GM20000 (cell line): ENCODE data around the gene DMRT3.

Experiments
- DNase-seq: peaks from one replicate; pipeline ENCODE4 v3.0.0; 2012; ENCODE audit warnings: low spot score
- TF ChIP-seq, protein P1 (sequence below): IDR thresholded peaks from 2 replicates; pipeline ENCODE4 v1.5.1; 2012; ENCODE audit warnings: mild to moderate bottlenecking, control low read depth; ENCODE audit errors: extremely low read depth, missing control alignments

DMRT3 gene

DNA sequence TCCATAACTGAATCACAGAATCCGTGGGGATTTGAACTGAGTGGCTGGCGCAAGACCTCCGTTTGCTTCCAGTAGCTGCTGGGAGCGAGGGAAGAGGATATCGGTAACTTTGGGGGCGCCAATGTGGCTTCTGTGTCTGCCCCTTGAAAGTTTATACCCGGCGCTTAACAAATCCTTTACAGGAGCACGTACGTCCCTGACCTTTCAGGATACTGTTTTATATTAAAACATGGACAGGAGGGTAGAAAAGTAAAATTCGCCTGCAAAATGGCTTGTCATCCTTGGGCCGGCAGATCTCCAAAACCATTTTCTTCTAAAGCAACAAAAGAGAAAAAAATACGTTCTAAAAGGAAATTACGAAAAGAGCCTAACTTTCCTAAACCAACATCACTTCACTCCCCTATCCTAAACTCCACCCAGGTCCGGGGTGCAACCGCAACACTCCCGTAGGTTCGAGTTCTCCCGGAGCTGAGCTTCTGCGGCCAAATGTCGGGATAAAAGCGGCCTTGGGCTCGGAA, 656 bp upstream of the DMRT3 start:
- DNase-seq = peak; percentile 41
- TF ChIP-seq, protein P1, sequence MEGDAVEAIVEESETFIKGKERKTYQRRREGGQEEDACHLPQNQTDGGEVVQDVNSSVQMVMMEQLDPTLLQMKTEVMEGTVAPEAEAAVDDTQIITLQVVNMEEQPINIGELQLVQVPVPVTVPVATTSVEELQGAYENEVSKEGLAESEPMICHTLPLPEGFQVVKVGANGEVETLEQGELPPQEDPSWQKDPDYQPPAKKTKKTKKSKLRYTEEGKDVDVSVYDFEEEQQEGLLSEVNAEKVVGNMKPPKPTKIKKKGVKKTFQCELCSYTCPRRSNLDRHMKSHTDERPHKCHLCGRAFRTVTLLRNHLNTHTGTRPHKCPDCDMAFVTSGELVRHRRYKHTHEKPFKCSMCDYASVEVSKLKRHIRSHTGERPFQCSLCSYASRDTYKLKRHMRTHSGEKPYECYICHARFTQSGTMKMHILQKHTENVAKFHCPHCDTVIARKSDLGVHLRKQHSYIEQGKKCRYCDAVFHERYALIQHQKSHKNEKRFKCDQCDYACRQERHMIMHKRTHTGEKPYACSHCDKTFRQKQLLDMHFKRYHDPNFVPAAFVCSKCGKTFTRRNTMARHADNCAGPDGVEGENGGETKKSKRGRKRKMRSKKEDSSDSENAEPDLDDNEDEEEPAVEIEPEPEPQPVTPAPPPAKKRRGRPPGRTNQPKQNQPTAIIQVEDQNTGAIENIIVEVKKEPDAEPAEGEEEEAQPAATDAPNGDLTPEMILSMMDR = no peak

DNA sequence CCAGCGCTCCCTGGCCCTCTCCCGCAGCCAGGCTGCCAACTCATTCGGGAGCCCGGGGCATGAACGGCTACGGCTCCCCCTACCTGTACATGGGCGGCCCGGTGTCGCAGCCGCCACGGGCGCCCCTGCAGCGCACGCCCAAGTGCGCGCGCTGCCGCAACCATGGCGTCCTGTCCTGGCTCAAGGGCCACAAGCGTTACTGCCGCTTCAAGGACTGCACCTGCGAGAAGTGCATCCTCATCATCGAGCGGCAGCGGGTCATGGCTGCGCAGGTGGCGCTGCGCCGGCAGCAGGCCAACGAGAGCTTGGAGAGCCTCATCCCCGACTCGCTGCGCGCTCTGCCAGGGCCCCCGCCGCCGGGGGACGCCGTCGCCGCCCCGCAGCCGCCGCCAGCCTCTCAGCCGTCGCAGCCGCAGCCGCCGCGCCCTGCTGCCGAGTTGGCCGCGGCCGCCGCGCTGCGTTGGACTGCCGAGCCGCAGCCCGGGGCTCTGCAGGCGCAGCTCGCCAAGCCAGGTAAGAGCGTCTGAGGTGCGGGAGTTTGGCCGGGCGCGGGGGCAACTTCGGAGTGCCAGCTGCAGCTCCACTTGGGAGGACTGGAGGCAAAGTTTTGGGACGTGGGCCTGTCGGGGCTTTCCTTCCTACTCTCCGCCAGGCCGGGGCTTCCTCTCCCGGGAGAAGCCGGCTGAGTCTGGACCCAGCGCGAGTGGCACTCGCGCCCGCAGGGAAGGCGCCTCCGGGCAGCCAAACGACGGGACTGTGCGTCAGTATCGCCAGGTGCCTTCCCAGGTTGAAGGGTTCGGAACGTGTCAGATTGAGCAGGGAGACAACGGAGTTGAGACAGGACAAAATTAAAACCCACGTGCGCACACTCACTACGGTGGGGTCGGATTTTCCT, 735 bp downstream of the DMRT3 start:
- no peak for DNase-seq
- TF ChIP-seq, protein P1 = no peak

DNA sequence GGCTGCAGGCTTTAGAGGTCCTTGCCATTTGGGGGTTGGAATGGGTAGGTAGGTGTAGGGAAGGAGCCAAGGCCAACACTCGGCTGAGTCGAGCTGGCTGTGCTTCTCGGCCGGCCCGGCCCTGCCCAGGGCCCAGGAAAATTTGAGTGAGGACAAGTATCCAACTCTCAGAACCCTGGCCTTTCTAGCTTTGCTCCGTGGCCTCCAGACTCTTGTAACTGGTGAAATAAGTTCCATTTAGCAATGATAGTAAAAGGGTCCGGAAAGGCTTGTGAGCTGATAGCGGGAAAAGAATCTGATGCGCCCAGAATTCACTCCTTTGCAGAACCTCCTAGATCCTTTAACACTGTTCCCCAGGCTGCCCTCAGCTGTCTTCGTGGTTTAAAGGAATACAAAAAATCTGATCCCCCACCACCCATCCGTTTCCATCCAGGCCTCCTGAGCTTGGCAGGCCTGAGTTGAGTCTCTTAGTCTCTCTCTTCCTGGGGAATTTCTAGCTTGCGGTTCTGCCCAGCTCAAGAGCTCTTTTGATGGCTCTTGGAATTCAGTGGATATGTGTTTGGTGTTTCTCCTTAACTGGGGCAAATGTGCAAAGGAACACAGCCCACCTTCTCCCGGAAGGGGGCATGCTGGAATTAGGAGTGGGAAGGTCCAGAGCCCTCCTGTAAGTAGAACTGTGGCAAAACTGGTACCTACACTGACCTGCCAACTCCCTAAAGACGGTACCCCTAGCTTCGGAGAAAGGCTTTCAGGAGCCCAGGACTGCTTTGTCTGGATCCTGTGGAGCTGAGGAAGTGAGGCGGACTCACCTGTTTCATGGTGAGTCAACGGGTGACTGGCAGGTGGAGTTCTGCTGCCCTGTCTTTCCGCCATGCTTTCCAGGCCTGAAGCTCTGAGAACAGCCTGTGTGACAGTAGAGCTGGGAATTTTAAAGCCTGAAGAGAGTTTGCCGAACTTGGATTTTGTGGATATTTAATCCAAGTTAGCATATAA, 1.7 kb downstream of the DMRT3 start:
- TF ChIP-seq, protein P1 = no peak
- no peak for DNase-seq

DNA sequence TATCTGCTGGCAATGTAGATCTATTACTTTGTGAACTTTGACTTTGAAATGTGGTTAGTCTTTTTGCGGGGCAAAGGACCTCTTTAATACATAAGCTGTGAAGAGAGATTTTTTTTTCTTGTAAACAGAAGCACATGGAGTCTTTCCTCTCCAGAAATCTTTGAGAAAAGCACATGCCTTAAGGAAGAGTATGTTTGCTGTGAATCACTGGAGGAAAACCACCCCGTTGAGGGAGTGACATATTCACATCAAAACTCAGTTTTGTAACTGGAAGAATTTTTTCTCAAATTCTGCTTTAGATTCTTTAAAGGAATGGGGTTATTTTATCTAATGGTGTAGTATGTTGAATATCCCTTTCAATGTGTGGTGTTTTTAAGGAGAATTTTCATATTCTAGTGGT, 3.5 kb downstream of the DMRT3 start:
- DNase-seq = no peak
- TF ChIP-seq, protein P1 = no peak

DNA sequence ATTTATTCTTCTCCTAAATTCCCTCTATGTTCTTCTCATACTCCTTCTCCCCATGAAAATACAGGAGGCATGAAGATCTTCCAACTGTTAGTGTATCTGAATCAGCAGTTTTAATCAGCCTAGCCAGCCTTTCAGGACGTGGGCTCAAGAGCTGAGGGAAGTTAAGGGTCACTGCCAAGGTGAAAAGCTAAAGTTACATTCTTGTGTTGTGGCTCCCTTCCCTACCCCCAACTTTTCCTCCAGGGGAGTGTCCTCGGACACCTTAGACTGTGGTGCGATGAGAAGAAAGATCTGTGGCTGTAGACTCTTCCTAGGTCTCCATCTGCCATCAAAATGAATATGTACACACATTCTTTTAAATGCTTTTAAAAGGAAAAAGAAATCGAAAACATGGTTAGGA, 4.2 kb downstream of the DMRT3 start:
- TF ChIP-seq, protein P1 = no peak

DNA sequence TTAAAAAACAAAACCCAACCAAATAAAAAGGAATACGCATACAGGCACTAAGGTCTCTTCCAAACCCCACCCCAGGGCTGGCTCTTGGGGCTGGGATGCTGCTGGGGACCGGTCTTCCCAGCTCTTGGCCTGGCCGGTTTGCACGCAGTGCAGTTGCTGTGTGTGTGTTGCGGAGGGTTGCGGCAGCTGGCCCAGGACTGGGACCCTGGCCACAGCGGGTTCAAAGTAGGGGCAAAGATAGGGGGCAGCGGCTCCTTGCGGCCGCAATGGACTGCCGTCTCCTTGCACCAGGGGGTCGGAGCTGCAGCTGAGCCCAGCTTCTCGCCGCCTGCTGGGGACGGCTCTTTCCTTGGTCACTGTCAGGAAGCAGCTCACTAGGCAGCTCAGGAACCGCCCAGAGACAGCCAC, 5.0 kb downstream of the DMRT3 start:
- TF ChIP-seq, protein P1 = no peak
- no peak for DNase-seq

More for the DNA sequence above, 4.2 kb downstream of the DMRT3 start:
- no peak for DNase-seq
